ENCODE results near the gene KLKB1. TPM values are rescaled to one million over a fixed set of nuclear protein-coding genes. Genes with fewer than 3 reads are reported as not detected.
"Not testable (repeated sequence)": the region's sequence is repeated elsewhere in the genome, so short reads cannot be mapped to it uniquely, and the experiment has no call there.

Gene KLKB1
- total RNA-seq, 6 experiments from 2014 or later: not detected

- DNase-seq: no peak
- Mint-ChIP-seq H3K36me3 (ENCODE audit: low read depth) (no peaks in the 10 kb centered on the region), H3K4me1 (ENCODE audit: low read depth) (no peaks in the 10 kb centered on the region), H3K4me3 (no peak overlapping the region), H3K9me3 (no peaks in the 10 kb centered on the region), H3K27ac (no peak overlapping the region), H3K27me3 (ENCODE audit: insufficient read depth) (peaks cover 4% of the 10 kb centered on the region)
- TF ChIP-seq CTCF (IDR thresholded peaks at IDR 0.05): no peak
These were observed 39.6 kb downstream of the KLKB1 start for GRCh38 chr4:186266729-186267456.

GRCh38 chr4:186271081-186271678 lies 43.9 kb downstream of the KLKB1 start:
- Mint-ChIP-seq H3K27ac (no peak overlapping the region), H3K27me3 (ENCODE audit: insufficient read depth) (peaks cover 4% of the 10 kb centered on the region), H3K9me3 (no peaks in the 10 kb centered on the region), H3K4me3 (no peak overlapping the region), H3K4me1 (ENCODE audit: low read depth) (no peaks in the 10 kb centered on the region), H3K36me3 (ENCODE audit: low read depth) (no peaks in the 10 kb centered on the region)
- no peak for TF ChIP-seq CTCF (IDR thresholded peaks at IDR 0.05)
- no peak for DNase-seq

- H3K27me3 Mint-ChIP-seq (ENCODE audit: insufficient read depth): no peaks in the 10 kb centered on the region; the same call in none of the 2 replicates
- H3K4me3 Mint-ChIP-seq: no peak overlapping the region
- H3K4me1 Mint-ChIP-seq (ENCODE audit: low read depth): no peaks in the 10 kb centered on the region
- H3K36me3 Mint-ChIP-seq (ENCODE audit: low read depth): no peaks in the 10 kb centered on the region
- no peak for TF ChIP-seq CTCF (IDR thresholded peaks at IDR 0.05)
- no peaks in the 10 kb centered on the region for H3K9me3 Mint-ChIP-seq
- no peak overlapping the region for H3K27ac Mint-ChIP-seq
- DNase-seq: no peak
These were observed 45.5 kb downstream of the KLKB1 start for GRCh38 chr4:186272699-186273391.

- H3K4me1 Mint-ChIP-seq (ENCODE audit: low read depth); DNase-seq; H3K27me3 Mint-ChIP-seq (ENCODE audit: insufficient read depth); H3K4me3 Mint-ChIP-seq; H3K27ac Mint-ChIP-seq; H3K9me3 Mint-ChIP-seq; H3K36me3 Mint-ChIP-seq (ENCODE audit: low read depth): not testable (repeated sequence)
These were observed 46.1 kb downstream of the KLKB1 start for GRCh38 chr4:186273392-186273789.

- Mint-ChIP-seq H3K4me3 (no peak overlapping the region), H3K9me3 (no peaks in the 10 kb centered on the region), H3K36me3 (ENCODE audit: low read depth) (no peaks in the 10 kb centered on the region), H3K4me1 (ENCODE audit: low read depth) (no peaks in the 10 kb centered on the region), H3K27ac (no peak overlapping the region), H3K27me3 (ENCODE audit: insufficient read depth) (peaks cover 9% of the 10 kb centered on the region; the same call in 1 of the 2 replicates)
- TF ChIP-seq CTCF (IDR thresholded peaks at IDR 0.05): no peak
- no peak for DNase-seq
These were observed 56.0 kb downstream of the KLKB1 start for GRCh38 chr4:186283311-186283710.

GRCh38 chr4:186285147-186285546 lies 57.8 kb downstream of the KLKB1 start:
- H3K36me3 Mint-ChIP-seq (ENCODE audit: low read depth): no peaks in the 10 kb centered on the region
- H3K9me3 Mint-ChIP-seq: no peaks in the 10 kb centered on the region
- H3K27me3 Mint-ChIP-seq (ENCODE audit: insufficient read depth): peaks cover 7% of the 10 kb centered on the region; the same call in 1 of the 2 replicates
- H3K4me1 Mint-ChIP-seq (ENCODE audit: low read depth): no peaks in the 10 kb centered on the region
- H3K4me3 Mint-ChIP-seq: no peak overlapping the region
- DNase-seq: no peak
- TF ChIP-seq CTCF (IDR thresholded peaks at IDR 0.05): no peak
- no peak overlapping the region for H3K27ac Mint-ChIP-seq
